LNCAP (cell line): ENCODE measurements around the gene RNF4.

Source experiments
- TF ChIP-seq, protein P1 (sequence below): fragments of 450-650 bp; IDR thresholded peaks from 2 replicates; pipeline ENCODE4 v1.5.1; 2017; ENCODE audit warnings: mild to moderate bottlenecking

RNF4 gene

DNA sequence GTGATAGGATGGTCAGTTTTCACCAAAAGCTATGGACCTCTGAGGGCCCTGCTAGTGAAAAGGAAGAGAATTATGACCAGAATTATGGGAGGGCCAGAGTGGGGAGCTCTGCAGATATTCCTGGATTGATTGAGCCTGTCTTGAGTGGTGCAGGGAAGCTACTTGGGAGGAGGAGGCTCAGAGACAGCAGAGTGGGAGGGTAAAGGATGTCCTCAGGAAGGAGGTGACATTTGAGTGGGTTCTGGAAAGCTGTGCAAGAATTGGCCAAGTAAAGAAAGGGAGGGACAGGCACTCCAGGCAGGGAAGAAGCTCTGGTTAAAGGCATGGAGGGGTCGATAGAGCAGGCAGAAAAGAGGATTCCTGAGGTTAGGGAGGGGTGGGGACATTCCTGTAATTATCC, 24.1 kb downstream of the RNF4 start:
- TF ChIP-seq, protein P1, sequence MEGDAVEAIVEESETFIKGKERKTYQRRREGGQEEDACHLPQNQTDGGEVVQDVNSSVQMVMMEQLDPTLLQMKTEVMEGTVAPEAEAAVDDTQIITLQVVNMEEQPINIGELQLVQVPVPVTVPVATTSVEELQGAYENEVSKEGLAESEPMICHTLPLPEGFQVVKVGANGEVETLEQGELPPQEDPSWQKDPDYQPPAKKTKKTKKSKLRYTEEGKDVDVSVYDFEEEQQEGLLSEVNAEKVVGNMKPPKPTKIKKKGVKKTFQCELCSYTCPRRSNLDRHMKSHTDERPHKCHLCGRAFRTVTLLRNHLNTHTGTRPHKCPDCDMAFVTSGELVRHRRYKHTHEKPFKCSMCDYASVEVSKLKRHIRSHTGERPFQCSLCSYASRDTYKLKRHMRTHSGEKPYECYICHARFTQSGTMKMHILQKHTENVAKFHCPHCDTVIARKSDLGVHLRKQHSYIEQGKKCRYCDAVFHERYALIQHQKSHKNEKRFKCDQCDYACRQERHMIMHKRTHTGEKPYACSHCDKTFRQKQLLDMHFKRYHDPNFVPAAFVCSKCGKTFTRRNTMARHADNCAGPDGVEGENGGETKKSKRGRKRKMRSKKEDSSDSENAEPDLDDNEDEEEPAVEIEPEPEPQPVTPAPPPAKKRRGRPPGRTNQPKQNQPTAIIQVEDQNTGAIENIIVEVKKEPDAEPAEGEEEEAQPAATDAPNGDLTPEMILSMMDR, result no peak

DNA sequence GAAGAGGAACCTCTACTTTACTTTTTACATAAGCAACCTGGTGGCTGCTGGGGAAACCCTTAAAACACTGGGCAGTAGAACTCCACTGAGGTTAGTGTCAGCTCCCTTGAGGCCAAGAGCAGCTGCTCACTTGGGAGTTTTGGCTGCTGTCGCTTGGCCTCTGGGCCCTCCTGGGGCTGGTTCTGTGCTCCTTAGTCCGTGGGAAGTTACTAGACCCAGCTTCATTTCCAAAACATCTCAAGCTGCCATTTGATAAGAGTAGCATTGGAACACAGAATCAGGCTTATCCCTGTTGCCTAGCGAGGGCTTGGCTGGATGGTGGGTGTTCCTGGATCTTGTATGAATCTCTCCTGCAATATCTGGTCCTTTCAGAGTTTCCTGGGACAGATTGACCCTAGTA, 26.1 kb downstream of the RNF4 start:
- TF ChIP-seq, protein P1, result no peak

DNA sequence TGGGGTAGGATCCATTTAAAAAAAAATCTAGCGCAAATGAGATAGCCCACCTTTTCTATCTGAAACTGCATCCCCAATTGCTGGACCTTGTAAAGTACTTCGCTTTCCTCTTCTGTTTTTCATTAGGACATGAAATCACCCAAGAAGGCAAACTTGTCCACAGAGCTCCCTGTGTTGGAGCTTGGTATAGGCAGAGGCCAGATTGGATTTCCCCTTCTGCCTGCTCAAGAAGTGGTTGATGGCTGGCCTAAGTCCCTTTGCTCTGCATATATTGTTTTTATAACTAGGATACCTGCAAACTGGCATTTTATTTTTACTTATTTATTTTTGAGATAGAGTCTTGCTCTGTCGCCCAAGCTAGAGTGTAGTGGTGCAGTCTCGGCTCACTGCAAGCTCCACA, 28.4 kb downstream of the RNF4 start:
- TF ChIP-seq, protein P1, result no peak

DNA sequence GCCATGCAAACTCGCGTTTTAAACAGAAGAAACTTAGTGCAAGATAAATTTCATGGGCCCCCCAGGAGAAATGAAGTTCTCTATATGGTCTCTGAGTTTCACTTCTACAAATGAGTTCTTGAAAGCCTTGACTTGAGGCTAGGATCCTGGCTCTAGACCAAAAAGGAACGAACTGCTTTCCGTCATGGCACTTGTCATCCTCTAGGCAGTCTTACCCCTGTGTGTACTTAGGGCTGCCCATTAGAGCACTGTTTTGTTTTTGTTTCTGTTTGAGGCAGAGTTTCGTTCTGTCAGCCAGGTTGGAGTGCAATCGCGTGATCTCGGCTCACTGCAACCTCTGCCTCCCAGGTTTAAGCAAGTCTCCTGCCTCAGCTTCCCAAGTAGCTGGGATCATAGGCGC, 29.0 kb downstream of the RNF4 start:
- TF ChIP-seq, protein P1, result no peak

DNA sequence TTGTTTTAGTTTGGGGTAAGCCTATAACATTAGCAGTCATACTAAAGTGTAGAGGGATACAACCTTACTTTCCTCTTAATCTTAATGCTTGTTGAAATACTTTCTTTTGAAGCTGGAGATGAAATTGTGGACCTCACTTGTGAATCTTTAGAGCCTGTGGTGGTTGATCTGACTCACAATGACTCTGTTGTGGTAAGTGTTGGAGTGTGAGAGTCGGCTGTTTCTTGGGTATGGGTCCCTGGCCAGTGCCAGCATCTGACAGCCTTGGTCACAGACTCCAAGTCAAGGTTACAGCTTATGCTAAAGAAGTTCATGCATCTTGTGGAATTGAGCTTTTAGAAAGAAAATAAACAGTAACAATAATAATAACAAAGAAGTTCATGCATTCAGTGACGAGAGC, 31.6 kb downstream of the RNF4 start:
- TF ChIP-seq, protein P1, result no peak

DNA sequence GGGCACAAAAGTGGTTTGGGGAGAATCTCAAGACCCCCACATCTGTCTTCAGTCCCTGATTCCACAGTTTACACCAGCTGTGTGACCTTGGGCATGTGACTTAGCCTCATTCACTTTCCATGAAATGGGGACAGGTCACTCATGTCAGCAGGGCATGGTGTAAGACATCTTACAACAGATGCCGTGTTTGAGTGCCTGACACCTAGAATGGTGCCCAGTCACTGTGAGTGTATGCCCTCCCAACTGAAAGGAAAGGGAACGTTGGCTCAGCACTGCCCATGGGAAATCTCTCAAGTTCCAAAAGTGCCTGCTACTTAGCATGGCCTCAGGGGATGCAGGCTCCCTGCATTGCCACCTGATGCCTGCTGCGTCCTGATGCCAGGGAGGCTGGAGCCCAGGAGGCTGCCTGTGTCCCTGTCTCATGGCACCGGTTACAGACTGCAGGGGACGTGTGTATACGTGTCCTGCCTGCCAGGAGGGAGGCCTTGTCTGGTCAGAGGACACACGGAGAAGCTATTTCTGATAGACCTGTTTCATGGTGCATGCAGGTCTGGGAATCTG, 32.2 kb downstream of the RNF4 start:
- TF ChIP-seq, protein P1, result no peak

DNA sequence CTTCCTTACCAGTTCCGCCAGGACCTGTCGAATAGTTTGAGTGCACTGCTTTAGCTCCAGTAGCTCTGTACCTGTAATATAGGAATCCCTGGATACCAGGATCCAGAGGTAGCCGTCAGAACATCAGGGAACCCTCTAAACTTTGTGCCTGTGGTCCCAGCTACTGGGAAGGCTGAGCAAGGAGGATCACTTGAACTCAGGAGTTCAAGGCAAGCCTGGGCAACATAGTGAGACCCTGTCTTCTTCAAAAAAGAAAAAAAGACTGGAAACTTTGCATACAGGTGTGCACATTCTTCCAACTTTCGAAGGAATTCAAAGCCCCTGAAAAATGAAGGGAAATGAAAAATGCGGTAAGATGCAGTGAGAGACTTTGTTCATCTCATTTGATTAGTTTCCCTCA, 34.9 kb downstream of the RNF4 start:
- TF ChIP-seq, protein P1, result no peak

DNA sequence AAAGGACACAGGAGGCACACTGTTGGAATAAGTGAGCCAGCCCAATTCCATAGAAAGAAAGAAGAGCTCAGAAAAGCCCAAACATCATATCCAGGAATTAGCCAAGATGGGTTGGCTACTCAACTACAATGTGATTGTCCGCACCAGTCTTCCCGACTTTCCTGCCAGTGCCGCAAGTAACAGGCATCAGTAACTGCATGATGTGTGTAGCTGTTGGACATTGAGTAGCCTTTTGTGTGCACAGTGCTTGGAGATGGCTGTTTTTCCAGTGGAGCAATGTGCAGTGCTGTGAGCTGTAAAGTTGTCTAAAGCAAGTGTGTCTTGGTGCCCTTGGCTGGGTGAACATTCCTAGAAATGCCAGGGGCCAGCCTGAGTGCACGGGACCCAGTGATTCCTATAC, 38.4 kb downstream of the RNF4 start:
- TF ChIP-seq, protein P1, result no peak
